Activated CD4-positive, alpha-beta memory T cell treated with anti-CD3 and anti-CD28 coated beads, Interleukin-2, amount 10 ng/mL, durations not matched to agents 7 days and 5 days (primary cell): Measurements from ENCODE around the gene EXTL1. TPM values are rescaled to one million over a fixed set of nuclear protein-coding genes. Genes with fewer than 3 reads are reported as not detected.

ENCODE experiments used
- CTCF ChIA-PET: fragments of 350-600 bp; sonication (Branson Sonifier 250); formaldehyde crosslinking; loops from one replicate; lab custom pipeline; 2021; ENCODE audit warnings: antibody characterized with exemption, inconsistent platforms; lab: Charles Lee
- POLR2A ChIA-PET: fragments of 350-600 bp; sonication (Branson Sonifier 250); formaldehyde crosslinking; loops from one replicate; lab custom pipeline; 2021; ENCODE audit warnings: antibody characterized with exemption; lab: Charles Lee
- DNase-seq: peaks from one replicate; pipeline ENCODE4 v3.0.0-alpha.2; 2020
- H3K27ac Mint-ChIP-seq: one replicate; pipeline ENCODE4 v1.8.0; 2021; ENCODE audit warnings: mild to moderate bottlenecking, mixed read lengths
- H3K27me3 Mint-ChIP-seq: one replicate; pipeline ENCODE4 v1.8.0; 2021; ENCODE audit warnings: mixed read lengths
- H3K36me3 Mint-ChIP-seq: one replicate; pipeline ENCODE4 v1.8.0; 2021; ENCODE audit warnings: low read depth, mixed read lengths
- H3K4me1 Mint-ChIP-seq: one replicate; pipeline ENCODE4 v1.8.0; 2021; ENCODE audit warnings: mixed read lengths
- H3K4me3 Mint-ChIP-seq: one replicate; pipeline ENCODE4 v1.8.0; 2021; ENCODE audit warnings: mild to moderate bottlenecking, mixed read lengths
- H3K9me3 Mint-ChIP-seq: one replicate; pipeline ENCODE4 v1.8.0; 2021; ENCODE audit warnings: mixed read lengths
- total RNA-seq, 2 experiments: library from RNA; stranded (reverse); gene quantifications; one replicate each; pipeline ENCODE4 v1.2.3, GENCODE V29; 2021

The EXTL1 gene
- total RNA-seq, 2 experiments from 2014 or later: not detected

GRCh38 chr1:26003756-26004155 lies 17.8 kb upstream of the EXTL1 start:
- Mint-ChIP-seq H3K9me3 (no peaks in the 10 kb centered on the region), H3K27ac (no peak overlapping the region), H3K36me3 (no peaks in the 10 kb centered on the region), H3K4me1 (peaks cover 3% of the 10 kb centered on the region), H3K27me3 (peaks cover 5% of the 10 kb centered on the region), H3K4me3 (no peak overlapping the region)
- ChIA-PET POLR2A (interaction anchor here (0.7 to 1.9 kb wide), 3 partner anchors 13 to 108 kb away, joined by 3 to 4 read pairs (median 3); no protein-coding TSS in a partner anchor), CTCF (interaction anchor here (1.1 to 10.8 kb wide), 6 partner anchors 13 to 166 kb away, joined by 3 to 286 read pairs (median 4); no protein-coding TSS in a partner anchor)
- no peak for DNase-seq

GRCh38 chr1:26005434-26006105 lies 16.0 kb upstream of the EXTL1 start:
- DNase-seq: no peak
- peaks cover 5% of the 10 kb centered on the region for H3K27me3 Mint-ChIP-seq
- no peaks in the 10 kb centered on the region for H3K9me3 Mint-ChIP-seq
- no peaks in the 10 kb centered on the region for H3K36me3 Mint-ChIP-seq
- ChIA-PET POLR2A (interaction anchor here (1.2 to 1.9 kb wide), 4 partner anchors 12 to 116 kb away, joined by 3 to 4 read pairs (median 3); no protein-coding TSS in a partner anchor), CTCF (interaction anchor here (0.7 to 1.6 kb wide), 3 partner anchors 9 to 110 kb away, joined by 3 to 14 read pairs (median 5); no protein-coding TSS in a partner anchor)
- H3K4me3 Mint-ChIP-seq: no peak overlapping the region
- no peak overlapping the region for H3K27ac Mint-ChIP-seq
- H3K4me1 Mint-ChIP-seq: peaks cover 2% of the 10 kb centered on the region

- Mint-ChIP-seq H3K27me3 (peaks cover 5% of the 10 kb centered on the region), H3K9me3 (no peaks in the 10 kb centered on the region), H3K4me1 (peaks cover 2% of the 10 kb centered on the region), H3K27ac (no peak overlapping the region), H3K36me3 (no peaks in the 10 kb centered on the region), H3K4me3 (no peak overlapping the region)
- ChIA-PET POLR2A (no interaction called here), CTCF (interaction anchor here (0.7 kb wide), 1 partner anchor 10 kb away, joined by 3 read pairs; no protein-coding TSS in a partner anchor)
- DNase-seq: no peak
These were observed 14.9 kb upstream of the EXTL1 start for GRCh38 chr1:26006710-26007109.

GRCh38 chr1:26009796-26010447 lies 11.7 kb upstream of the EXTL1 start:
- ChIA-PET CTCF (interaction anchor here (0.8 to 1.7 kb wide), 2 partner anchors 114 kb away, joined by 4 to 9 read pairs; no protein-coding TSS in a partner anchor), POLR2A (interaction anchor here (1.2 to 1.3 kb wide), 2 partner anchors 13 to 105 kb away, joined by 3 read pairs; partner anchors contain the start of gene PAFAH2)
- no peak for DNase-seq
- no peaks in the 10 kb centered on the region for H3K36me3 Mint-ChIP-seq
- no peak overlapping the region for H3K27ac Mint-ChIP-seq
- H3K4me1 Mint-ChIP-seq: no peaks in the 10 kb centered on the region
- H3K27me3 Mint-ChIP-seq: no peaks in the 10 kb centered on the region
- no peaks in the 10 kb centered on the region for H3K9me3 Mint-ChIP-seq
- no peak overlapping the region for H3K4me3 Mint-ChIP-seq

- ChIA-PET CTCF (interaction anchor here (0.8 to 1.7 kb wide), 3 partner anchors 9 to 115 kb away, joined by 3 to 9 read pairs (median 4); partner anchors contain the start of gene PAFAH2), POLR2A (interaction anchor here (1.2 to 1.3 kb wide), 2 partner anchors 13 to 106 kb away, joined by 3 read pairs; partner anchors contain the start of gene PAFAH2)
- no peaks in the 10 kb centered on the region for H3K36me3 Mint-ChIP-seq
- DNase-seq: no peak
- H3K4me1 Mint-ChIP-seq: no peaks in the 10 kb centered on the region
- H3K4me3 Mint-ChIP-seq: no peak overlapping the region
- H3K27ac Mint-ChIP-seq: no peak overlapping the region
- H3K9me3 Mint-ChIP-seq: no peaks in the 10 kb centered on the region
- H3K27me3 Mint-ChIP-seq: no peaks in the 10 kb centered on the region
These were observed 10.8 kb upstream of the EXTL1 start for GRCh38 chr1:26010825-26011224.

GRCh38 chr1:26012864-26013263 lies 8.7 kb upstream of the EXTL1 start:
- ChIA-PET CTCF (no interaction called here), POLR2A (no interaction called here)
- Mint-ChIP-seq H3K36me3 (no peaks in the 10 kb centered on the region), H3K4me1 (no peaks in the 10 kb centered on the region), H3K4me3 (no peak overlapping the region), H3K27me3 (no peaks in the 10 kb centered on the region), H3K27ac (no peak overlapping the region), H3K9me3 (no peaks in the 10 kb centered on the region)
- DNase-seq: no peak

- DNase-seq: no peak
- Mint-ChIP-seq H3K4me3 (no peak overlapping the region), H3K4me1 (no peaks in the 10 kb centered on the region), H3K9me3 (no peaks in the 10 kb centered on the region), H3K27me3 (peaks cover 4% of the 10 kb centered on the region), H3K27ac (no peak overlapping the region), H3K36me3 (no peaks in the 10 kb centered on the region)
- ChIA-PET CTCF (interaction anchor here (1.2 to 1.3 kb wide), 2 partner anchors 17 to 118 kb away, joined by 3 to 4 read pairs; partner anchors contain the start of gene PAFAH2), POLR2A (no interaction called here)
These were observed 7.4 kb upstream of the EXTL1 start for GRCh38 chr1:26014179-26014578.

- Mint-ChIP-seq H3K36me3 (no peaks in the 10 kb centered on the region), H3K27ac (no peak overlapping the region), H3K4me3 (no peak overlapping the region), H3K4me1 (peaks cover 7% of the 10 kb centered on the region), H3K27me3 (peaks cover 6% of the 10 kb centered on the region), H3K9me3 (no peaks in the 10 kb centered on the region)
- DNase-seq: no peak
- CTCF ChIA-PET: no interaction called here
- POLR2A ChIA-PET: no interaction called here
These were observed 6.2 kb upstream of the EXTL1 start for GRCh38 chr1:26015358-26015757.

- CTCF ChIA-PET: interaction anchor here (1.0 kb wide), 1 partner anchor 19 kb away, joined by 3 read pairs; no protein-coding TSS in a partner anchor
- DNase-seq: no peak
These were observed 5.2 kb upstream of the EXTL1 start for GRCh38 chr1:26016258-26016952.

GRCh38 chr1:26016953-26017545 lies 4.5 kb upstream of the EXTL1 start:
- no peaks in the 10 kb centered on the region for H3K36me3 Mint-ChIP-seq
- H3K9me3 Mint-ChIP-seq: no peaks in the 10 kb centered on the region
- CTCF ChIA-PET: interaction anchor here (1.0 kb wide), 1 partner anchor 18 kb away, joined by 3 read pairs; no protein-coding TSS in a partner anchor
- DNase-seq: no peak
- peaks cover 7% of the 10 kb centered on the region for H3K4me1 Mint-ChIP-seq
- POLR2A ChIA-PET: no interaction called here
- H3K27ac Mint-ChIP-seq: no peak overlapping the region
- H3K4me3 Mint-ChIP-seq: no peak overlapping the region
- H3K27me3 Mint-ChIP-seq: peaks cover 10% of the 10 kb centered on the region

More at GRCh38 chr1:26016258-26016952, 5.2 kb upstream of the EXTL1 start:
- H3K36me3 Mint-ChIP-seq: no peaks in the 10 kb centered on the region
- H3K4me3 Mint-ChIP-seq: no peak overlapping the region
- no peak overlapping the region for H3K27ac Mint-ChIP-seq
- peaks cover 7% of the 10 kb centered on the region for H3K27me3 Mint-ChIP-seq
- peaks cover 7% of the 10 kb centered on the region for H3K4me1 Mint-ChIP-seq
- H3K9me3 Mint-ChIP-seq: no peaks in the 10 kb centered on the region
- POLR2A ChIA-PET: no interaction called here

GRCh38 chr1:26017606-26018005 lies 4.0 kb upstream of the EXTL1 start:
- CTCF ChIA-PET: interaction anchor here (0.6 kb wide), 1 partner anchor 9 kb away, joined by 5 read pairs; no protein-coding TSS in a partner anchor
- peaks cover 10% of the 10 kb centered on the region for H3K27me3 Mint-ChIP-seq
- no peaks in the 10 kb centered on the region for H3K36me3 Mint-ChIP-seq
- no peaks in the 10 kb centered on the region for H3K9me3 Mint-ChIP-seq
- POLR2A ChIA-PET: no interaction called here
- peaks cover 7% of the 10 kb centered on the region for H3K4me1 Mint-ChIP-seq
- DNase-seq: no peak
- H3K4me3 Mint-ChIP-seq: no peak overlapping the region
- no peak overlapping the region for H3K27ac Mint-ChIP-seq

GRCh38 chr1:26019641-26020315 lies 1.8 kb upstream of the EXTL1 start:
- H3K36me3 Mint-ChIP-seq: no peaks in the 10 kb centered on the region
- no peak overlapping the region for H3K27ac Mint-ChIP-seq
- H3K9me3 Mint-ChIP-seq: no peaks in the 10 kb centered on the region
- peaks cover 7% of the 10 kb centered on the region for H3K4me1 Mint-ChIP-seq
- peaks cover 10% of the 10 kb centered on the region for H3K27me3 Mint-ChIP-seq
- ChIA-PET CTCF (interaction anchor here (0.5 to 0.9 kb wide), 2 partner anchors 125 to 1593 kb away, joined by 3 read pairs; no protein-coding TSS in a partner anchor), POLR2A (no interaction called here)
- DNase-seq: no peak
- no peak overlapping the region for H3K4me3 Mint-ChIP-seq
